Mesenchymal stem cell (in vitro differentiated cells and primary cell): ENCODE data around the gene NABP2.
A peak's percentile ranks its signal among the peaks of the same experiment; 100 is the strongest.

ENCODE experiments used
- DNase-seq: peaks from one replicate; pipeline ENCODE4 v3.0.0-alpha.2; 2013
- H2AFZ ChIP-seq: one replicate; pipeline ENCODE4 v1.6.1; 2013; ENCODE audit warnings: low read depth, mild to moderate bottlenecking, control low read depth, inconsistent platforms, low read length, moderate library complexity
- H2AK5ac ChIP-seq: 2 replicates; pipeline ENCODE4 v1.6.1; 2013; ENCODE audit warnings: low read length, moderate library complexity, mild to moderate bottlenecking, inconsistent platforms; ENCODE audit not compliant: severe bottlenecking
- H2BK120ac ChIP-seq: one replicate; pipeline ENCODE4 v1.6.1; 2013; ENCODE audit warnings: low read depth, mild to moderate bottlenecking, inconsistent platforms, low read length, moderate library complexity
- H2BK12ac ChIP-seq, 2 experiments: one replicate each; pipeline ENCODE4 v1.6.1; 2013; ENCODE audit warnings: inconsistent platforms in 2 of 2, low read length in 2 of 2, mild to moderate bottlenecking in 2 of 2, moderate library complexity in 2 of 2, control low read depth in 1 of 2
- H2BK15ac ChIP-seq: one replicate; pipeline ENCODE4 v1.6.1; 2013; ENCODE audit warnings: mild to moderate bottlenecking, low read depth, inconsistent platforms; ENCODE audit not compliant: poor library complexity, severe bottlenecking
- H2BK5ac ChIP-seq: 2 replicates; pipeline ENCODE4 v1.6.1; 2013; ENCODE audit warnings: low read depth, mild to moderate bottlenecking, low read length, control low read depth, inconsistent platforms; ENCODE audit not compliant: poor library complexity, severe bottlenecking
- H3K14ac ChIP-seq, 2 experiments: one replicate each; pipeline ENCODE4 v1.6.1; 2013; ENCODE audit warnings: inconsistent platforms in 2 of 2, low read length in 2 of 2, control low read depth in 1 of 2, mild to moderate bottlenecking in 1 of 2, moderate library complexity in 1 of 2
- H3K18ac ChIP-seq, 2 experiments: one replicate each; pipeline ENCODE4 v1.6.1; 2013; ENCODE audit warnings: inconsistent platforms in 2 of 2, low read length in 2 of 2, control low read depth in 1 of 2, low read depth in 1 of 2, mild to moderate bottlenecking in 1 of 2
- H3K23ac ChIP-seq, 2 experiments: one replicate each; pipeline ENCODE4 v1.6.1; 2013; ENCODE audit warnings: inconsistent platforms in 2 of 2, low read length in 2 of 2, mild to moderate bottlenecking in 2 of 2, moderate library complexity in 2 of 2, control low read depth in 1 of 2
- H3K27ac ChIP-seq: 2 replicates; pipeline ENCODE4 v1.5.1; 2013; ENCODE audit warnings: mild to moderate bottlenecking, moderate library complexity, low read length, control low read depth, inconsistent platforms; ENCODE audit not compliant: poor library complexity, severe bottlenecking
- H3K27me3 ChIP-seq, 2 experiments: 2 replicates each; pipeline versions ENCODE4 v1.6.1 to v1.7.0; 2013; ENCODE audit warnings: low read length in 2 of 2, mild to moderate bottlenecking in 2 of 2, moderate library complexity in 2 of 2, control low read depth in 1 of 2, inconsistent platforms in 1 of 2; ENCODE audit not compliant: control insufficient read depth in 1 of 2, insufficient read depth in 1 of 2
- H3K36me3 ChIP-seq, 2 experiments: 2 replicates each; pipeline versions ENCODE4 v1.6.1 to v1.7.0; 2013; ENCODE audit warnings: low read length in 2 of 2, control low read depth in 1 of 2, inconsistent platforms in 1 of 2, low read depth in 1 of 2, mild to moderate bottlenecking in 1 of 2; ENCODE audit not compliant: insufficient read depth in 2 of 2, control insufficient read depth in 1 of 2
- H3K4ac ChIP-seq, 2 experiments: one replicate each; pipeline ENCODE4 v1.6.1; 2013; ENCODE audit warnings: inconsistent platforms in 2 of 2, low read length in 2 of 2, mild to moderate bottlenecking in 2 of 2, moderate library complexity in 2 of 2, control low read depth in 1 of 2, low read depth in 1 of 2
- H3K4me1 ChIP-seq: 2 replicates; pipeline ENCODE4 v1.6.1; 2013; ENCODE audit warnings: low read depth, low read length, control low read depth; ENCODE audit not compliant: control insufficient read depth, insufficient read depth
- H3K4me2 ChIP-seq: 2 replicates; pipeline ENCODE4 v1.6.1; 2013; ENCODE audit warnings: low read length, mild to moderate bottlenecking, inconsistent platforms; ENCODE audit not compliant: poor library complexity, severe bottlenecking
- H3K4me3 ChIP-seq, 2 experiments: 2 replicates each; pipeline versions ENCODE4 v1.5.1 to v1.7.0; 2013; ENCODE audit warnings: low read length in 2 of 2, mild to moderate bottlenecking in 2 of 2, control low read depth in 1 of 2, low read depth in 1 of 2; ENCODE audit not compliant: insufficient read depth in 1 of 2
- H3K79me1 ChIP-seq: replicated peaks from 2 replicates; pipeline ENCODE4 v1.6.1; 2013; ENCODE audit warnings: mild to moderate bottlenecking, control low read depth, low read length, inconsistent platforms; ENCODE audit not compliant: poor library complexity, severe bottlenecking
- H3K9ac ChIP-seq: 2 replicates; pipeline ENCODE4 v1.7.0; 2013; ENCODE audit warnings: mild to moderate bottlenecking, low read length, moderate library complexity
- H3K9me3 ChIP-seq: 2 replicates; pipeline ENCODE4 v1.7.0; 2013; ENCODE audit warnings: mild to moderate bottlenecking, low read length; ENCODE audit not compliant: control insufficient read depth
- H4K8ac ChIP-seq: one replicate; pipeline ENCODE4 v1.6.1; 2013; ENCODE audit warnings: inconsistent platforms, mild to moderate bottlenecking, low read length, moderate library complexity
- H4K91ac ChIP-seq: one replicate; pipeline ENCODE4 v1.6.1; 2013; ENCODE audit warnings: mild to moderate bottlenecking, low read length, inconsistent platforms
- WGBS: methylation state at CpG from one replicate; pipeline ENCODE4 v1.1.7; 2013; ENCODE audit warnings: mixed read lengths; 5-methylcytosine and 5-hydroxymethylcytosine counted together

NABP2 gene

DNA sequence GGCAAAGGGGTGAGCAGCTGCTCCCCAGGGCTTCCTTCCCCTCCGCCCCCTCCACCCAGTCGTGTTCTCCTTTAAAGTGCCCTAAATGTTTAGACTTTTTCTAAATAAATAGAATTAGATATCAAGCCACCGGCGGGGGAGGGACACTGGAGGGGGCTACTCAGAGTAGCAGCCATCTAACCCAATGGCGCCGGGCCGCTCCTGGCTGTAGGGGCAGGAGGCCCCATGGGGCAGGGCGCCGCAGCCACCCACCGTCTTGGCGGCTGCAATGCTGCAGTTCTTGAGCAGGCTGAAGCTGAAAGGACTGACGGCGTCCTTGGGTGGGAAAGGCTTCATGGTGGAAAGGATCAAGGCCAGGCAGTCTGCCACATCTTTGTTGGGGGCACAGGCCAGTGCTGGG lies 18.8 kb downstream of the NABP2 start:
- Histone ChIP-seq H2BK15ac (no peak overlapping the region), H3K4me3 (no peak overlapping the region), H3K36me3 (peaks cover 88 to 92% of the 10 kb centered on the region in 2 experiments), H3K9ac (peak overlapping the region; percentile 40), H3K27me3 (no peaks in the 10 kb centered on the region), H3K18ac (peak overlapping the region in 1 of 2 experiments; percentile 55), H4K91ac (no peak overlapping the region), H2BK12ac (no peak overlapping the region), H3K79me1 (peaks cover 59% of the 10 kb centered on the region), H3K9me3 (no peaks in the 10 kb centered on the region), H3K27ac (no peak overlapping the region), H3K23ac (no peak overlapping the region), H2BK5ac (no peak overlapping the region), H3K4me1 (peaks cover 12% of the 10 kb centered on the region), H3K14ac (no peak overlapping the region), H2BK120ac (no peak overlapping the region), H3K4ac (no peak overlapping the region), H2AFZ (no peak overlapping the region), H2AK5ac (no peak overlapping the region), H4K8ac (no peak overlapping the region), H3K4me2 (no peak overlapping the region)
- 96% methylated on average over 11 of the region's 13 CpGs for WGBS
- DNase-seq, result no peak

DNA sequence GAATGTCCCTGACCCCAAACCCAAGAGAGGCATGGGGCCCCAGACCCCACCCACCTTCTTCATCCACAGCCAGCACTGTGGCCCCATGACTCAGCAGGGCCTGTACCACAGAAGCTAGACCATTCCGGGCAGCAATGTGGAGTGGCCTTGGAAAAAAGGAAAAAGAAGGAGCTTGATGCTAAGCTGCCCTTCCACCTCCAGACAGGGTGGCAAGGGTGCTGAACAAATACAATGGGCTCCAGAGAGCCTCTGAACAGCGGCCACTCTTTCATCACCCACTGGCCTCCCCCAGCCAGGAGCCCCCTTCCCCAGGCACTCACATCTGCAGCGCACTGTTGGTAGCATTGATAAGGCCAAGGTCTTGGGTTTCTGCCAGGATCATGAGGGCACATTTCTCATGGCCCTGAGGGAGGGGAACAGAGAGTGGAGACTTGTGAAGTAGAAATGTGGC lies 19.6 kb downstream of the NABP2 start:
- no peak overlapping the region for H2AFZ ChIP-seq
- H3K18ac ChIP-seq, result no peak overlapping the region
- peak overlapping the region in 1 of 2 experiments; percentile 15 for H3K4ac ChIP-seq
- H3K14ac ChIP-seq, result no peak overlapping the region
- peak overlapping the region; percentile 40 for H3K9ac ChIP-seq
- no peaks in the 10 kb centered on the region for H3K27me3 ChIP-seq
- no peak overlapping the region for H2BK12ac ChIP-seq
- no peak overlapping the region for H3K4me3 ChIP-seq
- H2BK15ac ChIP-seq, result no peak overlapping the region
- H4K8ac ChIP-seq, result peak overlapping the region; percentile 1
- H3K27ac ChIP-seq, result no peak overlapping the region
- no peak overlapping the region for H2BK5ac ChIP-seq
- WGBS, result 65% methylated on average over 3 of the region's 3 CpGs
- no peak for DNase-seq
- no peak overlapping the region for H3K4me2 ChIP-seq
- no peaks in the 10 kb centered on the region for H3K9me3 ChIP-seq
- no peak overlapping the region for H4K91ac ChIP-seq
- H3K23ac ChIP-seq, result no peak overlapping the region
- no peak overlapping the region for H2AK5ac ChIP-seq
- no peak overlapping the region for H2BK120ac ChIP-seq
- H3K79me1 ChIP-seq, result peaks cover 63% of the 10 kb centered on the region
- H3K36me3 ChIP-seq, result peaks cover 92 to 93% of the 10 kb centered on the region in 2 experiments
- H3K4me1 ChIP-seq, result peaks cover 11% of the 10 kb centered on the region

DNA sequence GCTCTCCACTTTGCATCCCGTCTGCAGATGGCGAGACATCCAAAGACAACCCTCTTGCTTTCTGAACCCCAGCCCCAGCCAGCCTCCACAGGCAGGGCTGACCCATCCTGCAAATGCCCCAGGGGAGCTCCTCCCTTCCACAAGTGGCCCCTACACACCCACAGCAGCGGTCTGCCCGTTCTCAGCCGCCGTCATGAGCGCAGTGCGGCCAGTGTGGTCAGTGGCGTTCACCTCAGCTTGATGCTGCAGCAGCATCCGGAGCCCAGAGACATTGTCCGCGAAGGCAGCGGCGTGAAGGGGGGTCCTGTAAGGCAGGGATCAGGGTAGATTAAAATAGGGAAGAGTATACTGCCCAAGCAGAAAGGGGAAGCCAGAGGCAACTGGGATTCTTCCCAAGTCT lies 20.4 kb downstream of the NABP2 start:
- Histone ChIP-seq H3K9me3 (no peaks in the 10 kb centered on the region), H3K27ac (no peak overlapping the region), H3K23ac (no peak overlapping the region), H2BK5ac (no peak overlapping the region), H3K14ac (no peak overlapping the region), H3K36me3 (peaks cover 90 to 92% of the 10 kb centered on the region in 2 experiments), H4K91ac (peak overlapping the region; percentile 52), H3K9ac (peak overlapping the region; percentile 40), H3K4me3 (no peak overlapping the region), H3K27me3 (no peaks in the 10 kb centered on the region), H2BK12ac (no peak overlapping the region), H2AFZ (no peak overlapping the region), H3K4me1 (peaks cover 11% of the 10 kb centered on the region), H3K4me2 (no peak overlapping the region), H4K8ac (no peak overlapping the region), H2AK5ac (no peak overlapping the region), H2BK15ac (no peak overlapping the region), H3K4ac (no peak overlapping the region), H3K79me1 (peaks cover 64% of the 10 kb centered on the region), H2BK120ac (no peak overlapping the region), H3K18ac (no peak overlapping the region)
- 95% methylated on average over 14 of the region's 14 CpGs for WGBS
- DNase-seq, result no peak

DNA sequence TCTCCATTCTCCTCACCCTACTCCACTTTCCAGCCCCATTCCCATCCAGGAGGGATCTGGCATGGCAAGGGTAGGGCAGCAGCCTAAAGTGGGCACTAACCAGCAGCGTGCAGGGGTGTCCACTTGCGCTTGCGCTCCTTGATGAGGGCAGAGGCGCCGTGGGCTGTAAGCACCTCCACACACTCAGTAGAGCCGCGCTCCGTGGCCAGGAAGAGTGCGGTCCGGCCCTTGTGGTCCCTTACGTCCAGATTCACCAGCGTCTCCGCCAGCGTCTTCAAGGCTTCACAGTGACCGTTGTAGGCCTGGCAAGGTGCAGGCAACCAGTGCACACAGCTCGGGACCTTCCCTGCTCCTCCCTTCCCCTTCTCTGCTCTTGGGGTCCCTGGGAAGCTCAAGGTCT lies 23.8 kb downstream of the NABP2 start:
- Histone ChIP-seq H3K79me1 (peaks cover 55% of the 10 kb centered on the region), H3K18ac (no peak overlapping the region), H2BK120ac (no peak overlapping the region), H3K4me1 (peaks cover 11% of the 10 kb centered on the region), H2BK12ac (no peak overlapping the region), H3K4me3 (no peak overlapping the region), H3K9me3 (no peaks in the 10 kb centered on the region), H2AFZ (no peak overlapping the region), H3K27ac (no peak overlapping the region), H4K8ac (no peak overlapping the region), H3K14ac (no peak overlapping the region), H3K4me2 (no peak overlapping the region), H3K4ac (no peak overlapping the region), H3K9ac (no peak overlapping the region), H2BK15ac (no peak overlapping the region), H2BK5ac (no peak overlapping the region), H4K91ac (no peak overlapping the region), H2AK5ac (no peak overlapping the region), H3K36me3 (peaks cover 85 to 88% of the 10 kb centered on the region in 2 experiments), H3K23ac (no peak overlapping the region), H3K27me3 (no peaks in the 10 kb centered on the region)
- no peak for DNase-seq
- over 99% methylated on average over 16 of the region's 16 CpGs for WGBS
